ENCODE measurements around the gene MRGPRG. TPM values are rescaled to one million over a fixed set of nuclear protein-coding genes. Genes with fewer than 3 reads are reported as not detected.

Gene MRGPRG
- total RNA-seq, 1 experiment from 2014 or later: not detected

GRCh38 chr11:3245071-3245470 is 26.5 kb upstream of the MRGPRG start:
- Histone ChIP-seq H3K9me2 (ENCODE audit: insufficient read depth) (no peaks in the 10 kb centered on the region), H2AFZ (no peak overlapping the region), H3K36me3 (ENCODE audit: low read depth) (no peaks in the 10 kb centered on the region), H3K27ac (no peak overlapping the region), H3K27me3 (ENCODE audit: insufficient read depth, low read depth) (peaks cover 5% of the 10 kb centered on the region), H3K4me3 (no peak overlapping the region), H3K4me1 (replicated peaks; ENCODE audit: insufficient read depth) (no peaks in the 10 kb centered on the region), H4K20me1 (ENCODE audit: insufficient read depth) (no peaks in the 10 kb centered on the region), H3K79me2 (ENCODE audit: low read depth) (no peaks in the 10 kb centered on the region), H3K9me3 (ENCODE audit: insufficient read depth, low read depth) (no peaks in the 10 kb centered on the region), H3K4me2 (no peak overlapping the region), H3F3A (ENCODE audit: insufficient read depth, low read depth) (no peaks in the 10 kb centered on the region)
- ChIA-PET CTCF (no interaction called here), POLR2A (ENCODE audit: unreplicated experiment) (no interaction called here)
- intact Hi-C loops (cut with micrococcal nuclease; ENCODE audit: unreplicated experiment): no loop called here
- TF ChIP-seq, protein P1, sequence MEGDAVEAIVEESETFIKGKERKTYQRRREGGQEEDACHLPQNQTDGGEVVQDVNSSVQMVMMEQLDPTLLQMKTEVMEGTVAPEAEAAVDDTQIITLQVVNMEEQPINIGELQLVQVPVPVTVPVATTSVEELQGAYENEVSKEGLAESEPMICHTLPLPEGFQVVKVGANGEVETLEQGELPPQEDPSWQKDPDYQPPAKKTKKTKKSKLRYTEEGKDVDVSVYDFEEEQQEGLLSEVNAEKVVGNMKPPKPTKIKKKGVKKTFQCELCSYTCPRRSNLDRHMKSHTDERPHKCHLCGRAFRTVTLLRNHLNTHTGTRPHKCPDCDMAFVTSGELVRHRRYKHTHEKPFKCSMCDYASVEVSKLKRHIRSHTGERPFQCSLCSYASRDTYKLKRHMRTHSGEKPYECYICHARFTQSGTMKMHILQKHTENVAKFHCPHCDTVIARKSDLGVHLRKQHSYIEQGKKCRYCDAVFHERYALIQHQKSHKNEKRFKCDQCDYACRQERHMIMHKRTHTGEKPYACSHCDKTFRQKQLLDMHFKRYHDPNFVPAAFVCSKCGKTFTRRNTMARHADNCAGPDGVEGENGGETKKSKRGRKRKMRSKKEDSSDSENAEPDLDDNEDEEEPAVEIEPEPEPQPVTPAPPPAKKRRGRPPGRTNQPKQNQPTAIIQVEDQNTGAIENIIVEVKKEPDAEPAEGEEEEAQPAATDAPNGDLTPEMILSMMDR (conservative IDR thresholded peaks at IDR 0.05): no peak
- no peak for TF ChIP-seq EZH2 (IDR thresholded peaks at IDR 0.05; ENCODE audit: low read depth)
- no TSS peak for BruUV-seq (replicated peaks)
- no peak for DNase-seq

- ChIA-PET POLR2A (ENCODE audit: unreplicated experiment) (no interaction called here), CTCF (no interaction called here)
- Histone ChIP-seq H3K4me3 (no peak overlapping the region), H3K27me3 (ENCODE audit: insufficient read depth, low read depth) (peaks cover 10% of the 10 kb centered on the region), H2AFZ (no peak overlapping the region), H3K4me2 (no peak overlapping the region), H3K9me3 (ENCODE audit: insufficient read depth, low read depth) (no peaks in the 10 kb centered on the region), H4K20me1 (ENCODE audit: insufficient read depth) (no peaks in the 10 kb centered on the region), H3K4me1 (replicated peaks; ENCODE audit: insufficient read depth) (no peaks in the 10 kb centered on the region), H3K79me2 (ENCODE audit: low read depth) (no peaks in the 10 kb centered on the region), H3K27ac (no peak overlapping the region), H3K36me3 (ENCODE audit: low read depth) (no peaks in the 10 kb centered on the region), H3F3A (ENCODE audit: insufficient read depth, low read depth) (no peaks in the 10 kb centered on the region), H3K9me2 (ENCODE audit: insufficient read depth) (no peaks in the 10 kb centered on the region)
- TF ChIP-seq, protein P1 (conservative IDR thresholded peaks at IDR 0.05): no peak
- BruUV-seq (replicated peaks): no TSS peak
- DNase-seq: no peak
- intact Hi-C loops (cut with micrococcal nuclease; ENCODE audit: unreplicated experiment): no loop called here
Observed at GRCh38 chr11:3243880-3244279, 25.3 kb upstream of the MRGPRG start.

- POLR2A ChIA-PET (ENCODE audit: unreplicated experiment): no interaction called here
- no TSS peak for BruUV-seq (replicated peaks)
Observed at GRCh38 chr11:3237119-3237518, 18.5 kb upstream of the MRGPRG start.

More at GRCh38 chr11:3237119-3237518, 18.5 kb upstream of the MRGPRG start:
- H3K4me1 ChIP-seq (replicated peaks; ENCODE audit: insufficient read depth): no peaks in the 10 kb centered on the region
- H3K27ac ChIP-seq: no peak overlapping the region
- H3K9me2 ChIP-seq (ENCODE audit: insufficient read depth): no peaks in the 10 kb centered on the region
- CTCF ChIA-PET: no interaction called here
- peaks cover 29% of the 10 kb centered on the region for H3K27me3 ChIP-seq (ENCODE audit: insufficient read depth, low read depth)
- H3K79me2 ChIP-seq (ENCODE audit: low read depth): no peaks in the 10 kb centered on the region
- H3K36me3 ChIP-seq (ENCODE audit: low read depth): no peaks in the 10 kb centered on the region
- H2AFZ ChIP-seq: no peak overlapping the region
- H3K4me2 ChIP-seq: no peak overlapping the region
- intact Hi-C loops (cut with micrococcal nuclease; ENCODE audit: unreplicated experiment): no loop called here
- no peak overlapping the region for H3K4me3 ChIP-seq
- no peaks in the 10 kb centered on the region for H4K20me1 ChIP-seq (ENCODE audit: insufficient read depth)
- TF ChIP-seq, protein P1 (conservative IDR thresholded peaks at IDR 0.05): no peak
- no peak for TF ChIP-seq EZH2 (IDR thresholded peaks at IDR 0.05; ENCODE audit: low read depth)
- H3F3A ChIP-seq (ENCODE audit: insufficient read depth, low read depth): no peaks in the 10 kb centered on the region
- DNase-seq: no peak
- H3K9me3 ChIP-seq (ENCODE audit: insufficient read depth, low read depth): no peaks in the 10 kb centered on the region

All from PC-9 (cell line).